Activated naive CD8-positive, alpha-beta T cell treated with anti-CD3 and anti-CD28 coated beads, Interleukin-2, amount 10 ng/mL, durations not matched to agents 7 days and 5 days (primary cell): ENCODE data around the gene PRR7. TPM values are rescaled to one million over a fixed set of nuclear protein-coding genes. Genes with fewer than 3 reads are reported as not detected.
"Not testable (repeated sequence)": the region's sequence is repeated elsewhere in the genome, so short reads cannot be mapped to it uniquely, and the experiment has no call there.

ENCODE experiments used
- ATAC-seq: fragments of 150-1000 bp; cut with Tn5 transposase; one replicate; pipeline ENCODE4 v1.10.0; 2021; ENCODE audit warnings: low read depth, moderate library complexity
- POLR2A ChIA-PET: fragments of 350-600 bp; sonication (Branson Sonifier 250); formaldehyde crosslinking; loops from one replicate; lab custom pipeline; 2021; ENCODE audit warnings: antibody characterized with exemption; lab: Charles Lee
- DNase-seq: peaks from one replicate; pipeline ENCODE4 v3.0.0; 2021
- H3K27ac Mint-ChIP-seq: one replicate; pipeline ENCODE4 v1.8.0; 2022; ENCODE audit warnings: mild to moderate bottlenecking, mixed read lengths
- H3K27me3 Mint-ChIP-seq: one replicate; pipeline ENCODE4 v1.8.0; 2022; ENCODE audit warnings: mild to moderate bottlenecking, moderate library complexity, mixed read lengths
- H3K36me3 Mint-ChIP-seq: one replicate; pipeline ENCODE4 v1.8.0; 2021; ENCODE audit warnings: mild to moderate bottlenecking, mixed read lengths
- H3K4me1 Mint-ChIP-seq: one replicate; pipeline ENCODE4 v1.8.0; 2021; ENCODE audit warnings: mixed read lengths
- H3K4me3 Mint-ChIP-seq: one replicate; pipeline ENCODE4 v1.8.0; 2022; ENCODE audit warnings: mild to moderate bottlenecking, moderate library complexity, mixed read lengths
- H3K9me3 Mint-ChIP-seq: one replicate; pipeline ENCODE4 v1.8.0; 2021; ENCODE audit warnings: mixed read lengths
- total RNA-seq, 2 experiments: library from RNA; stranded (reverse); gene quantifications; one replicate each; pipeline ENCODE4 v1.2.3, GENCODE V29; 2021

Gene PRR7
- total RNA-seq, 2 experiments from 2014 or later = 10.0 to 10.6 TPM

GRCh38 chr5:177483042-177483441 lies 36.4 kb downstream of the PRR7 start:
- Mint-ChIP-seq H3K4me3 (no peak overlapping the region), H3K36me3 (peaks cover 14% of the 10 kb centered on the region), H3K9me3 (no peaks in the 10 kb centered on the region), H3K4me1 (peaks cover 27% of the 10 kb centered on the region), H3K27ac (no peak overlapping the region), H3K27me3 (no peaks in the 10 kb centered on the region)
- ATAC-seq (no peak), DNase-seq (no peak)
- POLR2A ChIA-PET = interaction anchor here (0.6 to 0.8 kb wide), 2 partner anchors 14 to 115 kb away, joined by 3 to 5 read pairs; partner anchors contain the start of gene PDLIM7

- H3K27me3 Mint-ChIP-seq = no peaks in the 10 kb centered on the region
- POLR2A ChIA-PET = interaction anchor here (0.6 kb wide), 1 partner anchor 11 kb away, joined by 3 read pairs; no protein-coding TSS in a partner anchor
- H3K4me1 Mint-ChIP-seq = peaks cover 15% of the 10 kb centered on the region
- ATAC-seq (no peak), DNase-seq (no peak)
- no peaks in the 10 kb centered on the region for H3K9me3 Mint-ChIP-seq
- no peak overlapping the region for H3K4me3 Mint-ChIP-seq
- peak overlapping the region; percentile 49 for H3K27ac Mint-ChIP-seq
- H3K36me3 Mint-ChIP-seq = peaks cover 11% of the 10 kb centered on the region
Measured at GRCh38 chr5:177483994-177484901, 37.6 kb downstream of the PRR7 start.

- H3K27me3 Mint-ChIP-seq = no peaks in the 10 kb centered on the region
- H3K4me3 Mint-ChIP-seq = no peak overlapping the region
- POLR2A ChIA-PET = interaction anchor here (0.6 to 1.2 kb wide), 2 partner anchors 12 to 13 kb away, joined by 3 to 8 read pairs; no protein-coding TSS in a partner anchor
- ATAC-seq = no peak
- no peaks in the 10 kb centered on the region for H3K9me3 Mint-ChIP-seq
- peak overlapping the region; percentile 0 for H3K27ac Mint-ChIP-seq
- H3K36me3 Mint-ChIP-seq = peaks cover 13% of the 10 kb centered on the region
- peaks cover 7% of the 10 kb centered on the region for H3K4me1 Mint-ChIP-seq
- DNase-seq = no peak
Measured at GRCh38 chr5:177484902-177485549, 38.4 kb downstream of the PRR7 start.

- ATAC-seq = not testable (repeated sequence)
- POLR2A ChIA-PET = interaction anchor here (1.2 kb wide), 1 partner anchor 14 kb away, joined by 8 read pairs; no protein-coding TSS in a partner anchor
- H3K36me3 Mint-ChIP-seq = peaks cover 20% of the 10 kb centered on the region
Measured at GRCh38 chr5:177485753-177486152, 39.1 kb downstream of the PRR7 start.

GRCh38 chr5:177486256-177486655 lies 39.6 kb downstream of the PRR7 start:
- POLR2A ChIA-PET = interaction anchor here (1.2 kb wide), 1 partner anchor 14 kb away, joined by 8 read pairs; no protein-coding TSS in a partner anchor
- DNase-seq (no peak), ATAC-seq (no peak)
- Mint-ChIP-seq H3K27me3 (no peaks in the 10 kb centered on the region), H3K4me1 (peaks cover 6% of the 10 kb centered on the region), H3K27ac (no peak overlapping the region), H3K9me3 (no peaks in the 10 kb centered on the region), H3K4me3 (no peak overlapping the region), H3K36me3 (peaks cover 22% of the 10 kb centered on the region)

More at GRCh38 chr5:177485753-177486152, 39.1 kb downstream of the PRR7 start:
- H3K4me3 Mint-ChIP-seq, H3K4me1 Mint-ChIP-seq, DNase-seq, H3K27me3 Mint-ChIP-seq, H3K27ac Mint-ChIP-seq, H3K9me3 Mint-ChIP-seq: not testable (repeated sequence)

- H3K27ac Mint-ChIP-seq = no peak overlapping the region
- H3K36me3 Mint-ChIP-seq = peaks cover 23% of the 10 kb centered on the region
- no peaks in the 10 kb centered on the region for H3K9me3 Mint-ChIP-seq
- H3K27me3 Mint-ChIP-seq = no peaks in the 10 kb centered on the region
- DNase-seq (no peak), ATAC-seq (no peak)
- H3K4me3 Mint-ChIP-seq = no peak overlapping the region
- POLR2A ChIA-PET = no interaction called here
- peaks cover 6% of the 10 kb centered on the region for H3K4me1 Mint-ChIP-seq
Measured at GRCh38 chr5:177487144-177487543, 40.5 kb downstream of the PRR7 start.

- Mint-ChIP-seq H3K36me3 (peaks cover 20% of the 10 kb centered on the region), H3K4me1 (peaks cover 3% of the 10 kb centered on the region), H3K27ac (no peak overlapping the region), H3K27me3 (no peaks in the 10 kb centered on the region), H3K4me3 (no peak overlapping the region), H3K9me3 (no peaks in the 10 kb centered on the region)
- no peak for ATAC-seq
- POLR2A ChIA-PET = no interaction called here
- DNase-seq = no peak
Measured at GRCh38 chr5:177487975-177488374, 41.4 kb downstream of the PRR7 start.

- ATAC-seq = no peak
- H3K27ac Mint-ChIP-seq = no peak overlapping the region
- no peak for DNase-seq
- POLR2A ChIA-PET = no interaction called here
- H3K9me3 Mint-ChIP-seq = no peaks in the 10 kb centered on the region
- H3K4me1 Mint-ChIP-seq = peaks cover 8% of the 10 kb centered on the region
- H3K36me3 Mint-ChIP-seq = peaks cover 17% of the 10 kb centered on the region
- H3K4me3 Mint-ChIP-seq = no peak overlapping the region
- no peaks in the 10 kb centered on the region for H3K27me3 Mint-ChIP-seq
Measured at GRCh38 chr5:177489119-177489716, 42.6 kb downstream of the PRR7 start.

- no peak overlapping the region for H3K27ac Mint-ChIP-seq
- no peak for ATAC-seq
- H3K27me3 Mint-ChIP-seq = no peaks in the 10 kb centered on the region
- no peak for DNase-seq
- H3K9me3 Mint-ChIP-seq = no peaks in the 10 kb centered on the region
- no peak overlapping the region for H3K4me3 Mint-ChIP-seq
- POLR2A ChIA-PET = interaction anchor here (0.6 kb wide), 1 partner anchor 10 kb away, joined by 3 read pairs; no protein-coding TSS in a partner anchor
- peaks cover 17% of the 10 kb centered on the region for H3K36me3 Mint-ChIP-seq
- peaks cover 13% of the 10 kb centered on the region for H3K4me1 Mint-ChIP-seq
Measured at GRCh38 chr5:177490311-177490991, 43.8 kb downstream of the PRR7 start.

GRCh38 chr5:177490992-177491391 lies 44.4 kb downstream of the PRR7 start:
- no peaks in the 10 kb centered on the region for H3K9me3 Mint-ChIP-seq
- DNase-seq = no peak
- H3K4me3 Mint-ChIP-seq = no peak overlapping the region
- H3K4me1 Mint-ChIP-seq = peaks cover 15% of the 10 kb centered on the region
- ATAC-seq = no peak
- POLR2A ChIA-PET = no interaction called here
- H3K27ac Mint-ChIP-seq = no peak overlapping the region
- H3K36me3 Mint-ChIP-seq = peaks cover 17% of the 10 kb centered on the region
- no peaks in the 10 kb centered on the region for H3K27me3 Mint-ChIP-seq

- Mint-ChIP-seq H3K9me3 (no peaks in the 10 kb centered on the region), H3K4me3 (no peak overlapping the region), H3K36me3 (peaks cover 14% of the 10 kb centered on the region), H3K27ac (no peak overlapping the region), H3K4me1 (peaks cover 20% of the 10 kb centered on the region), H3K27me3 (no peaks in the 10 kb centered on the region)
- peak; percentile 74 for DNase-seq
- POLR2A ChIA-PET = interaction anchor here (4.1 kb wide), 1 partner anchor 19 kb away, joined by 21 read pairs; the partner anchor contains the start of gene DBN1
- ATAC-seq = peak; percentile 13
Measured at GRCh38 chr5:177491429-177491945, 44.9 kb downstream of the PRR7 start.

GRCh38 chr5:177491983-177492746 lies 45.6 kb downstream of the PRR7 start:
- no peaks in the 10 kb centered on the region for H3K27me3 Mint-ChIP-seq
- POLR2A ChIA-PET = interaction anchor here (2.2 to 4.1 kb wide), 2 partner anchors 20 to 37 kb away, joined by 9 to 21 read pairs; partner anchors contain the start of gene DBN1
- peaks cover 12% of the 10 kb centered on the region for H3K36me3 Mint-ChIP-seq
- H3K27ac Mint-ChIP-seq = no peak overlapping the region
- ATAC-seq (no peak), DNase-seq (no peak)
- no peak overlapping the region for H3K4me3 Mint-ChIP-seq
- H3K4me1 Mint-ChIP-seq = peaks cover 20% of the 10 kb centered on the region
- H3K9me3 Mint-ChIP-seq = no peaks in the 10 kb centered on the region
